Stomach (tissue), 4 donors: Measurements from ENCODE around the gene CD69.

Experiments
- CTCF ChIP-seq, 7 experiments: fragments of 450-650 bp in 4 of 7; fragments of 200-600 bp in 3 of 7; sonication (generic) in 3 of 7; IDR thresholded peaks; one replicate each; pipeline ENCODE4 v1.5.1; 2016 to 2019; ENCODE audit warnings: antibody characterized with exemption in 7 of 7, control low read depth in 2 of 7, mild to moderate bottlenecking in 1 of 7
- POLR2A ChIP-seq, 4 donors: fragments of 450-650 bp; IDR thresholded peaks; one replicate each; pipeline ENCODE4 v1.6.1; 2016; ENCODE audit warnings: antibody characterized with exemption in 4 of 4, control low read depth in 2 of 4, mild to moderate bottlenecking in 1 of 4, moderate library complexity in 1 of 4
- POLR2AphosphoS5 ChIP-seq, 3 donors: sonication (generic); formaldehyde crosslinking; IDR thresholded peaks; one replicate each; pipeline ENCODE4 v1.6.1; 2016; ENCODE audit warnings: antibody characterized with exemption in 3 of 3

- TF ChIP-seq CTCF (IDR thresholded peaks at IDR 0.05) = no peak
- no peak for TF ChIP-seq POLR2AphosphoS5 (IDR thresholded peaks at IDR 0.05)
- no peak for TF ChIP-seq POLR2A (IDR thresholded peaks at IDR 0.05)
These were observed 27.7 kb downstream of the CD69 start, which contains the start of gene CLECL1 for GRCh38 chr12:9732921-9733461.
